Stimulated activated CD4-positive, alpha-beta T cell treated with anti-CD3 and anti-CD28 coated beads, TNF-alpha, amount 100 ng/mL, for 24 hours (primary cell): ENCODE data around the gene TMEM208.

ENCODE experiments used
- DNase-seq, 3 experiments: peaks; one replicate each; pipeline ENCODE4 v3.0.0-alpha.2; 2020; ENCODE audit warnings: low read depth in 3 of 3

Gene TMEM208

GRCh38 chr16:67236563-67237395 is 9.8 kb downstream of the TMEM208 start:
- peak; percentile 64 to 82 (median 66) for DNase-seq

GRCh38 chr16:67237396-67238277 is 10.7 kb downstream of the TMEM208 start:
- no peak for DNase-seq

- no peak for DNase-seq
Measured at GRCh38 chr16:67238278-67238575, 11.3 kb downstream of the TMEM208 start.

- no peak for DNase-seq
Measured at GRCh38 chr16:67238806-67239470, 12.0 kb downstream of the TMEM208 start.

GRCh38 chr16:67240506-67240905 is 13.6 kb downstream of the TMEM208 start:
- DNase-seq: no peak

- DNase-seq: no peak
Measured at GRCh38 chr16:67241008-67241900, 14.3 kb downstream of the TMEM208 start.

- no peak for DNase-seq
Measured at GRCh38 chr16:67242138-67242730, 15.3 kb downstream of the TMEM208 start.

GRCh38 chr16:67243481-67243880 is 16.6 kb downstream of the TMEM208 start:
- DNase-seq: no peak

- peak in 2 of 3 experiments; percentile 71 to 79 for DNase-seq
Measured at GRCh38 chr16:67244387-67245185, 17.7 kb downstream of the TMEM208 start.

GRCh38 chr16:67245186-67245585 is 18.3 kb downstream of the TMEM208 start:
- no peak for DNase-seq

GRCh38 chr16:67245674-67246080 is 18.7 kb downstream of the TMEM208 start:
- no peak for DNase-seq

- DNase-seq: peak in 1 of 3 experiments; percentile 55
Measured at GRCh38 chr16:67246081-67246755, 19.3 kb downstream of the TMEM208 start.

GRCh38 chr16:67246756-67247191 is 19.8 kb downstream of the TMEM208 start:
- no peak for DNase-seq

GRCh38 chr16:67247192-67248072 is 20.5 kb downstream of the TMEM208 start, which contains the start of gene FHOD1:
FHOD1 (minus strand) TSS chr16:67247481; CDS start chr16:67247410, 71 bp downstream.
- DNase-seq: peak; percentile 92 to 99 (median 92)

GRCh38 chr16:67248073-67248400 is 21.1 kb downstream of the TMEM208 start:
- no peak for DNase-seq

- no peak for DNase-seq
Measured at GRCh38 chr16:67248401-67249177, 21.7 kb downstream of the TMEM208 start, which contains the start of gene SLC9A5. SLC9A5 (plus strand) TSS chr16:67248979; CDS start chr16:67249015, 36 bp downstream.
